Loucy (cell line): ENCODE measurements around the gene KNDC1.

Experiments
- CTCF ChIP-seq: fragments of 200-600 bp; sonication (generic); conservative IDR thresholded peaks from 2 replicates; pipeline ENCODE4 v1.5.1; 2014; ENCODE audit warnings: mild to moderate bottlenecking, antibody characterized with exemption, low read length
- EZH2phosphoT487 ChIP-seq: fragments of 200-600 bp; IDR thresholded peaks from 2 replicates; pipeline ENCODE4 v1.6.1; 2018; ENCODE audit warnings: antibody characterized with exemption, mild to moderate bottlenecking, moderate library complexity, borderline replicate concordance

DNA sequence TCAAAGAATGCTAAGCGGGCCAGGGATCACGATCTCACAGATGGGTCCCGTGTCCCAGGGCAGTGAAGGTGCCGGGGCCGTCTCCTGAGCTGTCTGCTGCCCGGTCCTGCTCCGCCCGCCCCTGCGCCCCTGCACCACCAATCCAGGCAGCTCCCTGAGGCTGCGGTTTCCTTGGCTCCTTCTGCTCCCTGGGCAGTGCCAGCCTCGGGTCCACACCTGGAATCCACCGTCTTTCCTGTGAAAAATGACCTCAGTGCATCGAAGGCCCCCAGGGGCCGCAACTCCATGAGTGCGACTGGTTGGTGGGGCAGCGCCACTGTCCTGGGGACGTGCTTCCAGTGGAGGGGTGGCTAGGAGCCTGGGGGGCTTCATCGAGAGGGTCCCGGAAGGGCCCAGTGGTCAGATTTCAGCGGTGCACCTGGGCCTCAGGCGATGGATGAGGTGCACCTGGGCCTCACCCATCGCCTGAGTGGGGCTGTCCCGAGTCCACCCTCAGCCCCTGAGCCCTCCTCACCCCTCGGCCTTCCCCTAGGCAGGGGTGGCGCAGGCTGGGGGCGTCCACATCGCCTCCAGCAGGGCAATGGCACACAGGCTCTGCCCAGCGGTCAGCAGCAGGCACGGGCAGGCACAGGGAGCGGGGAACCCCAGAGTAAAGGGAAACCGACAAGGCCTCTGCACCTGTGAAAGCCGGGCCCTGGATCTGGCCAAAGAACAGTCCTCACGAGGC, 45.1 kb upstream of the KNDC1 start:
- TF ChIP-seq CTCF (no peak), EZH2phosphoT487 (no peak)
